CD4-positive, alpha-beta T cell treated with Interleukin-12 subunit alpha and Interleukin-12 subunit beta, for 1 hour (primary cell): Measurements from ENCODE around the gene ADCYAP1R1.

ENCODE experiments used
- DNase-seq: peaks from one replicate; pipeline ENCODE4 v3.0.0-alpha.2; 2020

The ADCYAP1R1 gene

DNA sequence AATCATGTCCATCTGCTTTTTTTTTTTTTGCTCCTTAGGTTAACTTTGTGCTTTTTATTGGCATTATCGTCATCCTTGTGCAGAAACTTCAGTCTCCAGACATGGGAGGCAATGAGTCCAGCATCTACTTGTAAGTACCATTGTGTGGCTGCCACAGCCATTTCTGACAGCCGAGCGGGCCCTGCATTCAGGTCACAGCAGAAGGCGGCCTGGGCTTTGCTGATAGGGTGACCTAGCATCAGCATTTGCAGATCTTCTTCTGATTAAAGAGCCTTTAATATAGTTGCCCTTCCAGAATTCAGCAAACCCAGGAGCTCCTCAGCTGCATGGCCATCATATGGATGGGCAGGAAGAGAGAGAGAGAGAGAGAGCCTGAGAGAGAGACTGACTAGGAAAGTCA is 40.5 kb downstream of the ADCYAP1R1 start:
- no peak for DNase-seq

DNA sequence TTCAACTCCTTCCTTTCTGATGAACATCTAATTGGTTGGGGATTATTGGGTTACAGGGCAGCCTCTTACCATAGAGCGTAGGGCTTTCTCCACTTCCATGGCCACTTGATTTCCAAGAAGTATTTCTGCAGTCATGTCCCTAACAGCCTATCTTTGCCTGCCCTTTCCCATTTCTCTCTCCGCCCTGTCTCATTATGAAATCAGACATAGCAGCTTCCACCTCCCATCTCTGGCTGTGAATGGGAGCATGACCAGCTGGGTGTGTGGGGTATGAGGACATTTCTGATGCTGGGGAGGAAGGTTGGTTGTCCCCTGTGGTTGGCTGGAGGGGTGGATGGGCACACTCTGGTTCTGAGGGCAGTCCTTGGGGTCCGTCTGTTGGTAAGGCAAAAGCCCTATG is 41.2 kb downstream of the ADCYAP1R1 start:
- DNase-seq = no peak

DNA sequence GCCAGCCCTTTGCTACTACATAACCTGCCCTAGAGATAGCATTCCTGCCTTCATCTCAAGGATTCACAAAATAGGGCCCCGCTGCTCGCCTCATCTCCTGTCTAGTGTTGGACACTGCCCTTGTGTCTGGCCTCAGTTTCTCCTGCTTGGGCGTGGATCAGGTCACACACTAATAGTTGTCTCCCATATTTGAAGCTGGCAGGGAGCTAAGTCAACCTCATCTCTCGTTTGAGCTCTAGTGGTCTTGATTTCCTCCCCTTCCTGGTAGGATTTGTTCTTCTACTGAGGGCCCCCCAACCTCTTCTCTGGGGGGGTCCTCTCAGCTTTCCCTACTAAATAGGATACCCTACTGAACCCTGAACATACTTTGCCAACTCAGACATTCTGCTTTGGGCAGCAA is 42.2 kb downstream of the ADCYAP1R1 start:
- DNase-seq = no peak

DNA sequence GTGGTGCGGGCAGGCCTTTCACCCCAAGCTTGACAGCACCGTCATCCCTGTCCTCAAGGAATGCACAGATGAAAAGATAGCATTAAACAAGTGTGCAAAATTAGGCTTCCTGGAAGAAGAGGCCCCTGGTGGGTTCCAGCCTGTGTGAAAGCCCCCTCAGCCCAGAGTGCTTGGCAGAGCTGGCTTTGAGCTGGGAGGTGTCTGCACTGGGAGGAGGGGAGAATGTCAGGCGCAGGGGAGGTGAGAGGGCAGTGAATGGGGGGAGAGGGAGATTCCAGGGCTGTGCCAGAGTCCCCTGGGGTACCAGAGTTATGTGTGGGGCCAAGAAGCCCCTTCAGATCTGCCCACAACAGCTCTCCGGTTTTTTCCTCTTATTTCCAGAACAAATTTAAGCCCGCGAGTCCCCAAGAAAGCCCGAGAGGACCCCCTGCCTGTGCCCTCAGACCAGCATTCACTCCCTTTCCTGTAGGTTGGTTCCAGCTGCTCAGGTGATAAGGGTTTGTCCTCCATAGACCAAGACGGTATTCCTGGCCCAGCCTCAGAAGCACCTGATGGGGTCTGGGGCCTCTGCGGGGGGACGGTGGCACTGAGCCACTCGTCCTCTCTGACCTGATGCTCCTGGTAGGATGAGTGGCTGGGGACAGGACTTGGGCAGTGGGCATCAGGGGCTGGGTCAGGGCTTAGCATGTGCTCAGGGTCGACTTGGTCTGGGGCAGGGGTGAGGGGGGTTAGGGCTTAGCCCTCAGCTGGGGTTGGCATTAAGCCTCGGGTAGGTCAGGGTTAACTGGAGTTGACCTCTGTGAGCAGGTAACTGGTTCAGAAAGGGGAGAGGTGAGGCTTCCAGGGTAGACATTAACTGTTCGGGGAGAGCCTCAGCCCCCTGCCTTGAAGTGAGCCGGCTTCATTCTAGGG is 43.4 kb downstream of the ADCYAP1R1 start:
- DNase-seq = no peak

DNA sequence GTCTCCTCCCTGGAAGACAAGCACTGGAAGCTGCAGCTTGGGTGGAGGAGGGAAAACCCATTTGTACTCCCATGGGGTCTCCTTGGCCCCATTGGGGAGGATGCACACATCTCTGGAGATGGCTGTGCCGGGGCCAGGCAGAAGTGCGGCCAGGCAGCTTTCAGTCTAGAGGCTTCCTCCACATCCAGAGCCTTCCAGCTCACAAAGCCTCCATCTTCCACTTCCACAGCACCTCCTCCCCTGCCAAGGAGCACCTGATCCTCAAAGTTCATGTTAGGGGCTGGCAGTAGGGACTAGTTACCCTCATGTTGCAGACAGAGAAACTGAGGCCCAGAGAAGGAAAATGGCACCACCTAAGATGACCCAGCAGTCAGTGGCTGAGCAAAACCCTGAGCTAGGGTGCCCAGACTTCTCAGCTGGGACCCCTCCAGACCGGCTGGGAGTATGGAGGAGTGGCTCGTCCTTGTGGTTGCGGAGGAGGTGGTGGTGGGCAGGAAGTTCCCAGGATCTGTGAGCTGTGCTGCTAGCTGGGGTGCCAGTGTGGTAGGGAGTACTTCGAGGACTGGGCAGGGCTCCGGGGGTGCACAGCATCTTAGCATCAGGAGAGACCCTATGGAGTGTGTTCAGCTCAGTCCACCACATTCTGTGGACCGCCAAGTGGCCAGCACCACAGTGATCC is 44.2 kb downstream of the ADCYAP1R1 start:
- no peak for DNase-seq

DNA sequence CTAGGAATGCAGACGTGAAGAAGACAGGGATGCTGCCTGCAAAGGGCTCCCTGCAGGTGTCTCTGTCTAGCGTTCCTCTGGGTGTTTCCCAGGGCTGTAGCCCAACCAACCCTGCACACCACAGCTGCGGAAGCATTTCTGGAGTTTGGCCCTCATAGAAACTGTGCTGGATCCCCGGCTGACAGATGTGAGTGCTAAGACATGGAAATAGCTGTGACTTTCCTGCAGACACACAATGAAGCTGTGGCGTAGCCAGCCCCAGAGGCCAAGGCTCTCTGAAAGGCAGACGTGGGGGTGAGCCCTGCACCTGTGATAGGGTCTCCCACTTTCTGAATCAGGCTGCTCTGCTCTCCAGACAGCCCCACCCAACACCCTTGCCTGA is 44.8 kb downstream of the ADCYAP1R1 start:
- no peak for DNase-seq

DNA sequence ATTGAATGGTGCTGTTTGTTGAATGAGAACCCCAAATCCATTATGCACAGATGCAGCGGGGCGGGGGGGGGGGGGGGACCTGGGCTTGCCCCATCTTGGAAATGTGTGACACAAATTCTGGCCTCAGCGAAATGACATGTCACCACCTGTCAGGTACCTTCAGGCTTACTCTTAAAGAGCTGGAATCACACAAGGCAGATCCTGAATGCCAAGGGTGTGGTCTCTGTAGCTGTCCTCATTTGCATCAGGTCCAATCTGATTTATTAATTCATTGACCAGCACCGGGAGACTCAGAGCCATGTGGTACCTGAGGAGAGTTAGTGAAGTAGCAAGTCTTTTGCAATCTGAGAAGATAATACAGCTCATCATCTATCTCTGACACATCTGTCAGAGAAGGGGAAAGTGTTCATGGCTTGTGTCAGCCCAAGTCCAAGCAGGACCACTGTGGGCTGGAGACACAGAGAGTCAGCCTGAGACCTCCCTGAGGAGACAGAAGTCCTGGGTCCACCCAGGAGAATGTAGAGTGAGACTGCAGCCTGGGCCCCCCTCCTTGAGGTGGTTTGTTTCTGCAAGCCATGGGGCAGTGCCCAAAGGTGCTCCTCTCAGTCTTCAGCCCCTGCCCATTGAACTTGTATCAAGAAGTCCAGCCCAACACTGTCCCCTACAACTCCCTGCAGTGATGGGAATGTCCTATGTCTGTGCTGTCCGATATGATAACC is 46.7 kb downstream of the ADCYAP1R1 start:
- DNase-seq = no peak

DNA sequence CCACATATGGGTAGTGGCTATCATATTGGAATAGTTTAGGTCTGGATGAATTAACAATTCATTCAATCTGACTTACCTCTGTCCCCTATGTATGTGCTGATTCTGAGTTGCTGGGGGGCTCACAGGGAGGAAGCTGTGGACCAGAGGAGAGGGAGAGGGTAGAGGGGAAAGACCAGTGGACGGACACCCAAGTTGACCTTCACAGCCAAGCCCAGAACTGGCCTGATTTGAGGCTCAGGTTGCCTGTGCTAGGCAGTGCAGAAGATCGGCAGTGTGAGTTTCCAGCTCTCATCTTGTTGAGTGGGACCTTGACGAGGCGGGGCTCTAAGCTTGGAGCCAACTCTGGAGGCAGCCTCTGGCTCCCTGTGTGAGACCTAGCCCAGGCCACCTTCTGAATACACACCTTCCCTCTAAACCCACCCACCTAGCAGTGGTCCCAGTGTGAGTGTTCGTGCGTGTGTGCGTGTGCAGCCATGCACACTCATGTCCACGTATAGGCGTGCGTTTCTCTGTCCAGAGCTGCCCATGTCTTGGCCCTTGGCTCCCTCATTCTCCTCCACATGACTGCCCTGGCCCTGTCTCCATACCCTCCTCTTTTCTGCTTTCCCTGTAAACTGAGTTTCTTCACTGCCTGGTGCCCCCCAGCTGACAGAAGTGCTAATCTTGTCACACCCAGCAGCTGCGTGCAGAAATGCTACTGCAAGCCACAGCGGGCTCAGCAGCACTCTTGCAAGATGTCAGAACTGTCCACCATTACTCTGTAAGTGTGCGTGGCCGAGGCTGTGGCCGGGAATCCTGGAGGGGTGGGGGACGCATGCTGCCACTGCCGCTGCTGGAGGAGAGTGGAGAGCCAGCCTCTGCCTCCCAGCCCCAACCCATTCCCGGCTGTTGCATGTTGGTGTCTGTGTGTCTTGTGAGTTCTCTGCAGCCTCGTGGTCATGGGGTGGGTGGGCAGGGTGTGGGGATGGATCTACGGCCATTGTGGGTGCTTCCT is 47.6 kb downstream of the ADCYAP1R1 start:
- DNase-seq = no peak

DNA sequence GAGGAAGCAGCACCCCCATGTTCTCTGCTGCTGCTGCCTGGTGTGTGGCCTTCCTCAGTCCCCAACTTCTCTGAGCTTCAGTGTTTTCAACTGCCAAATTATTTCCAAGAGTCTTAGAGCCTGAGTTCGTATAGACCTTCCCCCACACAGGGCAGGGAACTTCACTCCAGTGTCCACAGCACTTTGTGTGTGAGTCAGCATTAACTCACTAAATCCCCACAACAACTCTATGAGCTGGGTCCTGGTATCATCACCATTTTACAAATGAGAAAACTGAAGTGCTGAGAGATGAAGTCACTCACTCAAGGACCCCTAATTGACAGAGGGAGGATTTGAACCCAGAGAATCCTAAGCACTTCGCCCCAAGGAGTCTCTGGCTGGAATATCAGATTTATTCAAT is 48.3 kb downstream of the ADCYAP1R1 start:
- no peak for DNase-seq

DNA sequence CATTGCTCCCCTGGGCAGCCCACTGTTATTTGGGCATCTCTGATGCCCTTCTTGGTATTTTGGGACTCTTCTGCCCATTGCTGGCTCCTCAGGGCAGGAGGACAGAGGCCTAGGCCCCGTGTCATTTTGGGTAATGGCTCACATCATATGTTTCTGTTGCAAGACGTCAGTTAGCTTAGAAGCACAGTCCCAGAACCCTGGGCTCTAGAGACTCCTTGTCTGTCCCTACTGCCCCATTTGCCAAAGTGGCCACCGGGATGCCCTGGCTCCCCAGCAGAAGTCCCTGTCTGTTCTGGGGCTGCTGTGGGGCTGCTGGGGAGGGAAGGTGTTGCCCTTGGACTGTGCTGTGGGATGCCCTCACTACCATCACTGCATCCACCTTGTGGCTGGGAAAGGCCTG is 48.8 kb downstream of the ADCYAP1R1 start:
- DNase-seq = no peak

DNA sequence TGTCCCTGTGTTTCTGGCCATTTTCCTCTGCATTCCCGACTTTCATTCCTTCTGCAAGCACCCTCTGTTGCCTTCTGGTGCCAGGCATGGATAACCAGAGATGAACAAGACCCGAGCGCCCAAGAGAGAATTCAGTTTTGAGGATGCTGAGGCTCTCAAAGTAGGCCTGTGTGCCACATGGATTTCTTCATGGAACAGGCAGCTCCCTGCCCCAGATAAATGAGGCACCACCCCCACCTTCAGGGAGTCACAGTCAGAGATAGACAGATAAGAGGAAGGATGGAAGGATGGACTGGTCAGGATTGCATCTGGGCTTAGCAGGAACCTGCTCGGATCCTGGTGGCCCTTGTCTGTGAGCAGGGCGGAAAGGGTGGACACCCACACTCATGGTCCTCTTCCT is 49.4 kb downstream of the ADCYAP1R1 start:
- no peak for DNase-seq

DNA sequence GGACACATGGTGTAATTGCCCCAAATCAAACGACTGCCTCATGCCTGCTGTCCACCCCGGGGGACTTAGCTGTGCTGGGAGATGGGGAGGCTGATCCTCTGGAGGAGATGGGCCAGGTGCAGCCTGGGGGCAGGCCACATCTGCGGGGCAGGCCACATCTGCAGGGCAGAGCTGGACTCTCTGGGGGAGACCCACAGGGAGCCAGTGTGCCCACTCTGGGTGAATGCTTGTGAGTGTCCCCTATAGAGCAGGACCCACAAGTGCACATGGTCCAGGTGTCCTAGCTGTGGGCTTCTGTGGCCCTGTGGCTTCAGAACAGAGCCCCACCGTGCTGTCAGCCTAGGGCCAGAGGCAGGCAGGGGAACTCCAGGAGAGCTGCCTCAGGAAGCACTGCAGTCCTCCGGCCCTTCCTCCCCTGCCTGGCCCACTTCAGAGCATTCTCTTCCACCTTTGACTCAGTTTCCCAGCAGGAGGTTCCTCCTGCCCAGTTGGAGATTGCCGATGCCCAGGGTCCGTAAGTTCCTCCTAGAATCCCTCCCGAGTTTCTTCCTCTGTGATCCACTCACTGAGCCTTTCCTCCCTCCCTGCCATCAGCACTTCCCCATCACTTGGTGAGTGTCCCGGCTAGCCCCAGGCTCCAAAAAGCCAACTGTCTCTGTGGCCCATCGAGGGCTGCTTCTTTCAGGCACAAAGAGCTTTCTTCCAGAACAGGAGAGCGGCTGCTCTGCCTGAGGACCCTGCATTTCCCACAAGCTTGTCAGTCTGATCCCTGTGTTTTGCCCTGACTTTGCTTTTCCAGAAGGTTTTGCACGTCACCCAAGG is 50.3 kb downstream of the ADCYAP1R1 start:
- no peak for DNase-seq

DNA sequence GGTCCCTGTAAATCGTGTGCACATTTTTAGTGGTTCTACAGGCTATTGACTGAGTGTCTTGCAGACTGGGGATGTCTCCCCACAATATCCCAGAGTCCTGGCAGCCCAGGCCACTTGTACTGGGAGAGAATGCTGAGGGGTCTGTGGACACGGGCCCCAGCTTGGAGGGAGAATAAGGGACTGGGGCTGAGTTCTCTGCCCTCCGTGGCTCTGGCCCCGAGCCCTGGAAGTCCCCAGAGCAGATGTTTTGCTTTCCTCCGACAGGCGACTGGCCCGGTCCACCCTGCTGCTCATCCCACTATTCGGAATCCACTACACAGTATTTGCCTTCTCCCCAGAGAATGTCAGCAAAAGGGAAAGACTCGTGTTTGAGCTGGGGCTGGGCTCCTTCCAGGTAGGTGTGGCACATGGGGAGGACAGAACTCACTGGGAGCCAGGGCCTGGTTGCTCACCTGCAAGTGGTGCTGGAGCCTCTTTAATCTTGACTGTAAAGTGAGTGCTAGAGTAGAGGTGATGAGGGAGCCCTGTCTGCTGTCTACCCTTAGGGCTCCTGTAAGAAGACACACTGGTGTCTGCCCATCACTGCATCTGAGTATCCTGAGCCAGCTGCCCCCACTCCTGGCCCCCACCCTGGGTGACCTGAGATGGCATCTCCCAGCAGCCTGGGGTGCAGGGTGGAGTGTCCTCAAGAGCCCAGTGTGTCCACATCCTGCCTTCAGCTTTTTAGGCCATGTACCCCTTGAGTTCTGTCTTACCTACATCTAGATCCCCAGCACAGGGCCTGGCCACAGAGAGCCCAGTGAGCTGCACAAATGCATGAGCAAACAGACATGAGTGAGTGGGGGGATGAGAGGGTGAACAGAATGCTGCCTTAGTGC is 51.1 kb downstream of the ADCYAP1R1 start:
- no peak for DNase-seq

DNA sequence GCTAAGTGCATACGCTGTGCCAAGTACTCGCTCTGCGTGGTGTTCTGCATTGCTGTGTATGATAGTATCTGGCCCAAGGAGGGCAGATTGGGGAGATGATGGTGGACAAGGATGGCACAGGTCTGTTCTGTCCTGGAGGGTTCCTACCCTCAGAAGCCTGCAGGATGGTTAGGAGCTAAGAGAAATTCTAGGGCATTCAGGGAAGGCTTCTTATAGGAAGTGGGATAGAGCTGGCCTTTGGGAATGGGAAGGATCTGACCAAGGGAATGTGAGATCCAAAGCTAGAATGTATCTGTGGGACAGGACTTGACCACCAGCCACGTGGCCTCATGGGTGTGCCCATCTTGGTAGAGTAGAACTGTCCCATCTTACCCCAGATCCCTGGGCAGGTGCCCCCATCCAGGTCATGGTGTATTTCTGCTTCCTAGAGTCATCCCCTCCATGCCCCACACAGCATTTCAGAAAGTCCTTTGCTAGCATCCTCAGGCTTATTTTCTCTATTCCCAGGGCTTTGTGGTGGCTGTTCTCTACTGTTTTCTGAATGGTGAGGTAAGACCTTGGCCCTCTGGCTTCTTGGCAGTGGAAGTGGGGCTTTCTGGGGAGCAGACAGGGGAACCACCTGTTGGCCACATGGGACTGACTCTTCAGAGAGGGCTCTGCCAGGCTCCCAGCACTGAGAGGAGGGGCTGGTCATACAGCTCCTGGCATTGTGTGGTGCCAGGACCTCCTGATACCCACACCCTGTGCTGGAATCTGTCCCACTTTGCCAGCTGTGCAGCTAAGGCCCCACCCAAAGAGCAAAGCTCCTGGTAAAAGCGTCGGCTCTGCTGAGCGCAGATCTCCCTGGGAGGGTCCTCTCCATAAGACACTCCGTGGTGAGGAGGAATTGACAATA is 52.5 kb downstream of the ADCYAP1R1 start:
- DNase-seq = no peak

DNA sequence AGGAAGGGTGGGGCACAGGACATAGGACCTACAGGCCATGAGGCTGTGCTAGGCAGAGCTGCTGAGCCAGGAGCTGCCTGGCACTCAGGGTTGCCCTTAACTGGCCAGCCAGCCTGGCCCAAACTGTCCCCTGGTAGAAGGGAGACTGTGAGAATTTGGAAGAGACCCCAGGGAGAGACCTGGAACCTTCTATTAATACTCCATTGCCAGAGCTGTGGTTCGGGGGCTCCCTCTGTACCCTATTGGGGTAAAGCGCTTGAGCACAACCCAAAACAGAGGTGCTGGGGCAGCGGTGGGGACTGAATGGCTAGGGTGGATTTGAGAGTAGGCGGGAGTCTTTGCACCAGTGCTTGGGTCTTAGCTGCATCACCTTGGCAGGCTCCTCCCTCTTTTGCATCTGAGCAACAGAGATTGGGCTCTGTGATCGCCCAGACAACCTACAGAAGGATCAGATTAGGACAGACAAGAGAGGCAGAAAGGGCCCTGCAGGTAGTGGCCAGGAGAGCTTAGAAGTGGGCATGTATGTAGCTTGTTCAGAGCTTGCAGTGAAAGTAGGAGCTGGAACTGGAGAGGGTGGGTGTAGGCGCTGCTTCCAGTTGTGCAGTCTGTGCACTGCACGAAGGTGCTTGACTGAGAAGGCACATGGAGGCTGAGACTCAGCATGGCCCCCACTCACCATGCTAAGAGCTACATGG is 53.3 kb downstream of the ADCYAP1R1 start:
- DNase-seq = no peak

DNA sequence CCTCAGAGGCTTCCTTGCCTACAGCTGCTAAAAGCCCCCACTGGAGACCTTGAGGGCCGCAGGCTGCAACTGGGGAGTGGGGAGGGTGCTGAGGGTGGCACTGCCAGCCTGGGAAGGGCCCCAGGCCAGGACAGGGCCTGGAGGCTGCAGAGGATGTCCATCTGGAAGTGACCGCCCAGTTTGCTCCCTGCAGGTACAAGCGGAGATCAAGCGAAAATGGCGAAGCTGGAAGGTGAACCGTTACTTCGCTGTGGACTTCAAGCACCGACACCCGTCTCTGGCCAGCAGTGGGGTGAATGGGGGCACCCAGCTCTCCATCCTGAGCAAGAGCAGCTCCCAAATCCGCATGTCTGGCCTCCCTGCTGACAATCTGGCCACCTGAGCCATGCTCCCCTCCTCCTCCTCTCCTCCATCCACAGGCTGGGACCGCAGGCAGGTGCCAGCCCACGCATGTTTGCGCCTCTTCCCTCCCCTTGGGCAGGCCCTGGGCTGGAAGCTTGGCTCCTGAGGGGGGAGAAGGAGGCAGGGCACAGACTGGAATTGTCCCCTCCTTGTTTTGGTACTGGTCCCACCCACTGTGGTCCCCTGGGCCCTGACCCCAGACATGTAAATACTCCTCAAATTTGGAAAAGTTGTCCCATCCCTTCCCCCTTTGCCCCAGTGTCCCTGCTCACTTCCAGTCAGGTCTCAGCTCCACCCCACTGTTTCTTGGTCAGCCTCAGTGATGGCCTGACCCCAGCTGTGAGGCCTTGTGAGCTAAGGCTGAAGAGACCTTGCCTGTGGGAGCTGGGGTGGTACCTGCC is 54.4 kb downstream of the ADCYAP1R1 start:
- DNase-seq = no peak

DNA sequence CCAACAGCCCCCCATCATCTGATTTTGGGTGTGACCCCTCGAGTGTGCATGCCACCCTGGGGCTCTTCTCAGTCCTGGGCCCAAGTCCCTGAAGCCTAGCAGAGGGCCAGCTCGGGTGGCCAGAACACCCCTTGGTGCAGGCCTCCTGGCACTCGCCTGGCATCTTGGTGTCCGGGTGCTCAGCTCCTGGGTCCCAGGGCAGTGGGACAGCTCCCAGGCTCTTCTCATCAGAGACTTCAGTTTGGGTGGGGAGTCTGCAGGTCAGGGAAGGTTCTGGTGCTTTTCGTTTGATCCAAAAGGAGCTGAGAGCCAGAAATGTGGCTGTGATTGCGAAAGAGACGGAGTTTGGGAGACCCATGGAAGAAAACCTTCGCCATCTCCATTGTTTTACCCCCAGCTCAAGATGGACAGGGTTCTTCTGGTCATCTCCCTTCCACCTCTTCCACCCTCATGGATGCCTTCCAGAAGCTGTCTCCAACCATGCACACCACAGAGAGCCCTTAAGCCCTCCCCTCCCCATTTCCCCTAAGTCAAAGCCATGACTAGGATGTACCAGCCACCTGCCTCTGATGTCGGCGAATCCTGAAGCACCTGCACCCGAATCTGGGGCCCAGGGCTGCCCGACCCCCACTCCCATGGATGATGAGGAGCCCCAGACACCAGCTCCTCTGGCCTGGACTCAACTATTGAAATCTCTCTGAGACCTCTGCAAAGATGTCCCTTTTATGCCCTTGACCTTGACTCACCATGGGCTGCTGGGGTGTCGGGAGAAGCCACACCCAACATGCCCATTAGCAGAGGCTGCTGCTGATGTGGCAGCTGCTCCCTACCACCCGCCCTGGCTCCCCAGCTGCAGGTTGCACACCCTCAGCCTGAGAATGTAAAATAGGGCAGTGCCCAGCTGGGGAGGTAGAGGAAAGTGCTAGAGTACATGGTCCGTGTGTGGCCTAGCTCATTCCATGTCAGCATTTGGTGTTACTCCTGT is 55.3 kb downstream of the ADCYAP1R1 start:
- DNase-seq = no peak
